Measurements from ENCODE around the gene PPP1R12A. TPM values are rescaled to one million over a fixed set of nuclear protein-coding genes. Genes with fewer than 3 reads are reported as not detected.

PPP1R12A gene
- polyA plus RNA-seq, 3 donors, result 26.2 to 57.2 (median 33.1) TPM

GRCh38 chr12:79964100-79964627 lies 29.3 kb upstream of the PPP1R12A start:
- H4K20me1 ChIP-seq (ENCODE audit: insufficient read depth, low read length), result no peaks in the 10 kb centered on the region
- no peaks in the 10 kb centered on the region for H3K79me2 ChIP-seq (ENCODE audit: insufficient read depth, low read length)
- no peak for TF ChIP-seq CTCF (IDR thresholded peaks at IDR 0.05)
- peaks cover 0 to 2% (median 0%) of the 10 kb centered on the region in 3 donors for H3K27me3 Mint-ChIP-seq (ENCODE audit: low read depth in 3 of 3)
- no peak overlapping the region for H3K27ac Mint-ChIP-seq
- no peak overlapping the region for H3K9ac ChIP-seq (ENCODE audit: insufficient read depth, low read length, poor library complexity, severe bottlenecking)
- H3K4me1 Mint-ChIP-seq, result peaks cover 4% of the 10 kb centered on the region
- no peak for DNase-seq
- intact Hi-C loops (cut with micrococcal nuclease), result no loop called here
- H3K36me3 Mint-ChIP-seq, result no peaks in the 10 kb centered on the region
- no peak overlapping the region for H3K27ac ChIP-seq (ENCODE audit: low read depth in 1 of 2, low read length in 2 of 2)
- H2AFZ ChIP-seq (ENCODE audit: insufficient read depth, low read depth, low read length, poor library complexity, severe bottlenecking), result no peak overlapping the region
- no peak overlapping the region for H3K4me3 ChIP-seq (replicated peaks in 1 of 3; ENCODE audit: low read depth in 2 of 3, low read length in 3 of 3)
- H3K4me1 ChIP-seq (ENCODE audit: control insufficient read depth in 1 of 2, insufficient read depth in 2 of 2, low read length in 2 of 2), result no peaks in the 10 kb centered on the region
- no peaks in the 10 kb centered on the region for H3K27me3 ChIP-seq (ENCODE audit: control insufficient read depth in 2 of 2, insufficient read depth in 2 of 2, low read length in 2 of 2)
- H3K9me3 Mint-ChIP-seq, result peaks cover 0 to 5% (median 2%) of the 10 kb centered on the region in 7 donors
- H3K4me2 ChIP-seq (replicated peaks; ENCODE audit: extremely low read depth, low read length, poor library complexity, severe bottlenecking), result no peak overlapping the region
- WGBS (ENCODE audit: insufficient coverage), result 90% methylated on average over 3 of the region's 3 CpGs
- H3K36me3 ChIP-seq (replicated peaks in 1 of 2; ENCODE audit: control insufficient read depth in 1 of 2, insufficient read depth in 2 of 2, low read length in 2 of 2), result no peaks in the 10 kb centered on the region
- no peak overlapping the region for H3K4me3 Mint-ChIP-seq
- no peaks in the 10 kb centered on the region for H3K9me3 ChIP-seq (replicated peaks in 1 of 2; ENCODE audit: control insufficient read depth in 1 of 2, insufficient read depth in 1 of 2, low read length in 2 of 2)

- Histone ChIP-seq H3K9me3 (replicated peaks in 1 of 2; ENCODE audit: control insufficient read depth in 1 of 2, insufficient read depth in 1 of 2, low read length in 2 of 2) (no peaks in the 10 kb centered on the region), H3K36me3 (replicated peaks in 1 of 2; ENCODE audit: control insufficient read depth in 1 of 2, insufficient read depth in 2 of 2, low read length in 2 of 2) (no peaks in the 10 kb centered on the region), H4K20me1 (ENCODE audit: insufficient read depth, low read length) (no peaks in the 10 kb centered on the region), H3K4me2 (replicated peaks; ENCODE audit: extremely low read depth, low read length, poor library complexity, severe bottlenecking) (no peak overlapping the region), H3K79me2 (ENCODE audit: insufficient read depth, low read length) (no peaks in the 10 kb centered on the region), H3K27me3 (ENCODE audit: control insufficient read depth in 2 of 2, insufficient read depth in 2 of 2, low read length in 2 of 2) (no peaks in the 10 kb centered on the region), H2AFZ (ENCODE audit: insufficient read depth, low read depth, low read length, poor library complexity, severe bottlenecking) (no peak overlapping the region), H3K9ac (ENCODE audit: insufficient read depth, low read length, poor library complexity, severe bottlenecking) (no peak overlapping the region), H3K4me3 (replicated peaks in 1 of 3; ENCODE audit: low read depth in 2 of 3, low read length in 3 of 3) (no peak overlapping the region), H3K27ac (ENCODE audit: low read depth in 1 of 2, low read length in 2 of 2) (no peak overlapping the region), H3K4me1 (ENCODE audit: control insufficient read depth in 1 of 2, insufficient read depth in 2 of 2, low read length in 2 of 2) (no peaks in the 10 kb centered on the region)
- intact Hi-C loops (cut with micrococcal nuclease), result no loop called here
- TF ChIP-seq CTCF (IDR thresholded peaks at IDR 0.05), result no peak
- H3K27me3 Mint-ChIP-seq (ENCODE audit: low read depth in 3 of 3), result peaks cover 0 to 2% (median 0%) of the 10 kb centered on the region in 3 donors
- H3K27ac Mint-ChIP-seq, result no peak overlapping the region
- H3K4me1 Mint-ChIP-seq, result peaks cover 4% of the 10 kb centered on the region
- no peak overlapping the region for H3K4me3 Mint-ChIP-seq
- WGBS (ENCODE audit: insufficient coverage), result no CpG with 5 or more reads among the region's 1 CpG
- H3K9me3 Mint-ChIP-seq, result peaks cover 0 to 5% (median 0%) of the 10 kb centered on the region in 7 donors
- no peak for DNase-seq
- no peaks in the 10 kb centered on the region for H3K36me3 Mint-ChIP-seq
These were observed 26.5 kb upstream of the PPP1R12A start for GRCh38 chr12:79961411-79961810.

Data from CD14-positive monocyte (primary cell).